ENCODE data around the gene BUB1B. TPM values are rescaled to one million over a fixed set of nuclear protein-coding genes. Genes with fewer than 3 reads are reported as not detected.

The BUB1B gene
- total RNA-seq, 1 experiment from 2014 or later: 92.9 TPM

- H3K9ac ChIP-seq (ENCODE audit: low read length): no peak overlapping the region
- no peak overlapping the region for H3K4me3 ChIP-seq (replicated peaks in 1 of 2; ENCODE audit: low read depth in 1 of 2, low read length in 2 of 2)
- peaks cover 3 to 4% of the 10 kb centered on the region in 2 experiments; a peak in 3 of 4 replicates for H3K36me3 ChIP-seq (ENCODE audit: control insufficient read depth in 1 of 2, insufficient read depth in 2 of 2, low read length in 2 of 2)
- H3K4me2 ChIP-seq (ENCODE audit: low read length): 0 out of 2 replicates have a peak overlapping the region, but pooled peaks have one; percentile 2
- H3K79me2 ChIP-seq (ENCODE audit: insufficient read depth, low read length): peaks cover 18% of the 10 kb centered on the region; the same call in 1 of the 2 replicates
- RAD21 ChIA-PET (ENCODE audit: low non-redundant PET in 1 of 2, low total read pairs in 2 of 2, uncharacterized antibody in 2 of 2, unreplicated experiment in 2 of 2): no interaction called here
- H3K27me3 ChIP-seq (ENCODE audit: insufficient read depth, low read length): no peaks in the 10 kb centered on the region
- CTCF ChIA-PET: no interaction called here
- no peak overlapping the region for H3K27ac ChIP-seq (ENCODE audit: low read depth, low read length)
- POLR2A ChIA-PET: interaction anchor here (1.1 kb wide), 1 partner anchor 19 kb away, joined by 3 read pairs; the partner anchor contains the start of gene PAK6
- DNase-seq (ENCODE audit: low read depth, low spot score): no peak
- peaks cover 11 to 27% of the 10 kb centered on the region in 2 experiments for H3K4me1 ChIP-seq (ENCODE audit: control insufficient read depth in 1 of 2, insufficient read depth in 2 of 2, low read length in 2 of 2)
- no peaks in the 10 kb centered on the region for H3K9me3 ChIP-seq (ENCODE audit: control insufficient read depth in 1 of 2, insufficient read depth in 1 of 2, low read depth in 1 of 2, low read length in 2 of 2)
- BruUV-seq (replicated peaks): no TSS peak
- TF ChIP-seq, protein P1, sequence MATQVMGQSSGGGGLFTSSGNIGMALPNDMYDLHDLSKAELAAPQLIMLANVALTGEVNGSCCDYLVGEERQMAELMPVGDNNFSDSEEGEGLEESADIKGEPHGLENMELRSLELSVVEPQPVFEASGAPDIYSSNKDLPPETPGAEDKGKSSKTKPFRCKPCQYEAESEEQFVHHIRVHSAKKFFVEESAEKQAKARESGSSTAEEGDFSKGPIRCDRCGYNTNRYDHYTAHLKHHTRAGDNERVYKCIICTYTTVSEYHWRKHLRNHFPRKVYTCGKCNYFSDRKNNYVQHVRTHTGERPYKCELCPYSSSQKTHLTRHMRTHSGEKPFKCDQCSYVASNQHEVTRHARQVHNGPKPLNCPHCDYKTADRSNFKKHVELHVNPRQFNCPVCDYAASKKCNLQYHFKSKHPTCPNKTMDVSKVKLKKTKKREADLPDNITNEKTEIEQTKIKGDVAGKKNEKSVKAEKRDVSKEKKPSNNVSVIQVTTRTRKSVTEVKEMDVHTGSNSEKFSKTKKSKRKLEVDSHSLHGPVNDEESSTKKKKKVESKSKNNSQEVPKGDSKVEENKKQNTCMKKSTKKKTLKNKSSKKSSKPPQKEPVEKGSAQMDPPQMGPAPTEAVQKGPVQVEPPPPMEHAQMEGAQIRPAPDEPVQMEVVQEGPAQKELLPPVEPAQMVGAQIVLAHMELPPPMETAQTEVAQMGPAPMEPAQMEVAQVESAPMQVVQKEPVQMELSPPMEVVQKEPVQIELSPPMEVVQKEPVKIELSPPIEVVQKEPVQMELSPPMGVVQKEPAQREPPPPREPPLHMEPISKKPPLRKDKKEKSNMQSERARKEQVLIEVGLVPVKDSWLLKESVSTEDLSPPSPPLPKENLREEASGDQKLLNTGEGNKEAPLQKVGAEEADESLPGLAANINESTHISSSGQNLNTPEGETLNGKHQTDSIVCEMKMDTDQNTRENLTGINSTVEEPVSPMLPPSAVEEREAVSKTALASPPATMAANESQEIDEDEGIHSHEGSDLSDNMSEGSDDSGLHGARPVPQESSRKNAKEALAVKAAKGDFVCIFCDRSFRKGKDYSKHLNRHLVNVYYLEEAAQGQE (IDR thresholded peaks at IDR 0.05; ENCODE audit: low read depth): no peak
- TF ChIP-seq, protein P2, sequence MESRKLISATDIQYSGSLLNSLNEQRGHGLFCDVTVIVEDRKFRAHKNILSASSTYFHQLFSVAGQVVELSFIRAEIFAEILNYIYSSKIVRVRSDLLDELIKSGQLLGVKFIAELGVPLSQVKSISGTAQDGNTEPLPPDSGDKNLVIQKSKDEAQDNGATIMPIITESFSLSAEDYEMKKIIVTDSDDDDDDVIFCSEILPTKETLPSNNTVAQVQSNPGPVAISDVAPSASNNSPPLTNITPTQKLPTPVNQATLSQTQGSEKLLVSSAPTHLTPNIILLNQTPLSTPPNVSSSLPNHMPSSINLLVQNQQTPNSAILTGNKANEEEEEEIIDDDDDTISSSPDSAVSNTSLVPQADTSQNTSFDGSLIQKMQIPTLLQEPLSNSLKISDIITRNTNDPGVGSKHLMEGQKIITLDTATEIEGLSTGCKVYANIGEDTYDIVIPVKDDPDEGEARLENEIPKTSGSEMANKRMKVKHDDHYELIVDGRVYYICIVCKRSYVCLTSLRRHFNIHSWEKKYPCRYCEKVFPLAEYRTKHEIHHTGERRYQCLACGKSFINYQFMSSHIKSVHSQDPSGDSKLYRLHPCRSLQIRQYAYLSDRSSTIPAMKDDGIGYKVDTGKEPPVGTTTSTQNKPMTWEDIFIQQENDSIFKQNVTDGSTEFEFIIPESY (IDR thresholded peaks at IDR 0.05; ENCODE audit: extremely low read depth, insufficient replicate concordance, low read length): no peak
- TF ChIP-seq CTCF (IDR thresholded peaks at IDR 0.05 in 2 of 3, conservative IDR thresholded peaks at IDR 0.05 in 1 of 3; ENCODE audit: borderline replicate concordance in 1 of 3, insufficient read depth in 1 of 3, low read depth in 2 of 3, low read length in 2 of 3): no peak
- TF ChIP-seq SP1 (IDR thresholded peaks at IDR 0.05; ENCODE audit: low read depth): no peak
- TF ChIP-seq EZH2phosphoT487 (IDR thresholded peaks at IDR 0.05; ENCODE audit: borderline replicate concordance): no peak
- TF ChIP-seq FOSL1 (IDR thresholded peaks at IDR 0.05; ENCODE audit: low read depth): no peak
- no peak for TF ChIP-seq CEBPB (IDR thresholded peaks at IDR 0.05; ENCODE audit: low read depth)
- no peak for TF ChIP-seq RAD21 (IDR thresholded peaks at IDR 0.05; ENCODE audit: low read depth)
- TF ChIP-seq EGR1 (IDR thresholded peaks at IDR 0.05; ENCODE audit: low read depth): no peak
- no peaks in the 10 kb centered on the region for H3K9me2 ChIP-seq (ENCODE audit: insufficient read depth)
- H2AFZ ChIP-seq (ENCODE audit: low read depth, low read length, poor library complexity, severe bottlenecking): no peak overlapping the region
- no peaks in the 10 kb centered on the region for H4K20me1 ChIP-seq (ENCODE audit: insufficient read depth)
- intact Hi-C loops (cut with micrococcal nuclease): no loop called here
- no peak for ATAC-seq
Observed at GRCh38 chr15:40257656-40258450, 97.0 kb downstream of the BUB1B start.

All from HCT116 (cell line).